GM12875 (cell line): Measurements from ENCODE around the gene LHX2.

Experiments used
- H3K4me3 ChIP-seq: one replicate; pipeline ENCODE4 v1.5.1; 2011; ENCODE audit warnings: low read depth, low read length, control low read depth
- TF ChIP-seq, protein P1 (sequence below): IDR thresholded peaks from 2 replicates; pipeline ENCODE4 v1.5.1; 2011; ENCODE audit warnings: low read depth, mild to moderate bottlenecking, control low read depth, inconsistent platforms, low read length, moderate library complexity, borderline replicate concordance; ENCODE audit not compliant: insufficient read depth

Gene LHX2

DNA sequence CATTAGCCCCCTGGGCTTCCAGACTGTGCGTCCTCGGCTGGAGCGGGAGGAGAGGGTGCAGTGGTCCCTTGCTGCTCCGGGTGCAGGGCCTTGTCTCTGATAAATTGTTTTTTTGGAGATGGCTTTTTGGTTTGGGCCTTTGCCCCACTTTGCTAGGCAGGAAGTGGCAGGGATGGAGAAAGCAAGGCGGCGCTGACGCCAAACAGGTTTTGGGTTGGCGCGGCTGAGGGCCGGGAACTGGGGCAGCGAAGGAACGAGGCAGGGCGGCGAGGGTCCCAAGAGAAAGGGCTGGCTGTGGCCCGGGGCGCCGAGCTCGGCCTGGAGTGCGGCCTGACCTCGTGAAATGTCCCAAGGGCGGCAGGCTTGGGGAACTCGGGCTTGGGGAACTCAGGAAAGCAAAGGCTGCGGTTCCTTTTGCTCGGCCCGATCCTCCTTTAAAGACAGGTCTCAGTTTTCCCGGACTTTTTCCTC, 4.1 kb downstream of the LHX2 start:
- TF ChIP-seq, protein P1, sequence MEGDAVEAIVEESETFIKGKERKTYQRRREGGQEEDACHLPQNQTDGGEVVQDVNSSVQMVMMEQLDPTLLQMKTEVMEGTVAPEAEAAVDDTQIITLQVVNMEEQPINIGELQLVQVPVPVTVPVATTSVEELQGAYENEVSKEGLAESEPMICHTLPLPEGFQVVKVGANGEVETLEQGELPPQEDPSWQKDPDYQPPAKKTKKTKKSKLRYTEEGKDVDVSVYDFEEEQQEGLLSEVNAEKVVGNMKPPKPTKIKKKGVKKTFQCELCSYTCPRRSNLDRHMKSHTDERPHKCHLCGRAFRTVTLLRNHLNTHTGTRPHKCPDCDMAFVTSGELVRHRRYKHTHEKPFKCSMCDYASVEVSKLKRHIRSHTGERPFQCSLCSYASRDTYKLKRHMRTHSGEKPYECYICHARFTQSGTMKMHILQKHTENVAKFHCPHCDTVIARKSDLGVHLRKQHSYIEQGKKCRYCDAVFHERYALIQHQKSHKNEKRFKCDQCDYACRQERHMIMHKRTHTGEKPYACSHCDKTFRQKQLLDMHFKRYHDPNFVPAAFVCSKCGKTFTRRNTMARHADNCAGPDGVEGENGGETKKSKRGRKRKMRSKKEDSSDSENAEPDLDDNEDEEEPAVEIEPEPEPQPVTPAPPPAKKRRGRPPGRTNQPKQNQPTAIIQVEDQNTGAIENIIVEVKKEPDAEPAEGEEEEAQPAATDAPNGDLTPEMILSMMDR, result no peak
- H3K4me3 ChIP-seq, result no peak overlapping the region

DNA sequence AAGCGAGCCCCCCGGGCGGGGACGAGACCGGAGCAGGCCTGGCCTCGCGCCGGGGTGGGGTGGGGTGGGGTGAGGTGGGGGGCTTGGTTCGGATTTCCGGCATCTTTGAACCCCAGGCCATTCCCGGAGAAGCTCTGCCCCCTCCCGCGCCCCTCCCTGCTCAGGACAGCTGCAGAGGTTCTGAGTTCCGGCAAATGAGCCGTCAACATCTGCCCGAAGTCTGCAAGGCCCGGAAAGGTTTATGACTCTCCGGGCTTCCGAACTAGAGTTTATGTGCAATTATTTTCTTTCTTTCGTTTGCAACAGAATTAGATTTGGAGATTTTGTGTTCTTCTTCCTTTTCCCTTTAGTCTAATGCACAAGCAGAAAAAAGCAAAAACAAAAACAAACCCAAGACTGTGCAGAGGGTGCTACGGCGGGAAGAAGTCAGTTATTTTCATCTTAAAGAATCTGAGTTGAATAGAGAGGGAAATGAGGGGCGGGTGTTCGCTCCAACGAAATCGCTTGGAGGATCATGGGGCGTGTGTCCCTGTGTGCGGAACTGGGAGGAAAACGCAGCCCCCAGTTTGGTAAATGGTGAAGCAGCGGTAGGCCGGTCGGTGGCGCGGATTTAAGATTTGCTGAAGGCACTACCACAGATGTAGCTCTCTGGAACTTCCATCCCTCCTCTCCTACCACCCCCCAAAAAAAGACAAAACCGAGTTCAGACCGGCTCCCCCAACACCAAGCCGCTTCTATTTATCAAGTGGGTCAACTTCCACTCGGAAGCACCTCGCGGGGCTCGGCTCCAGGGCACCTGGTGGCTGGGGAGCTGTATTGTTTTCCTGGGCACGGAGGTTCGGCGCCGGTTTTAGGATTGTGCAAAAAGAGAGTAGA, 4.8 kb downstream of the LHX2 start:
- TF ChIP-seq, protein P1, result no peak
- H3K4me3 ChIP-seq, result no peak overlapping the region

DNA sequence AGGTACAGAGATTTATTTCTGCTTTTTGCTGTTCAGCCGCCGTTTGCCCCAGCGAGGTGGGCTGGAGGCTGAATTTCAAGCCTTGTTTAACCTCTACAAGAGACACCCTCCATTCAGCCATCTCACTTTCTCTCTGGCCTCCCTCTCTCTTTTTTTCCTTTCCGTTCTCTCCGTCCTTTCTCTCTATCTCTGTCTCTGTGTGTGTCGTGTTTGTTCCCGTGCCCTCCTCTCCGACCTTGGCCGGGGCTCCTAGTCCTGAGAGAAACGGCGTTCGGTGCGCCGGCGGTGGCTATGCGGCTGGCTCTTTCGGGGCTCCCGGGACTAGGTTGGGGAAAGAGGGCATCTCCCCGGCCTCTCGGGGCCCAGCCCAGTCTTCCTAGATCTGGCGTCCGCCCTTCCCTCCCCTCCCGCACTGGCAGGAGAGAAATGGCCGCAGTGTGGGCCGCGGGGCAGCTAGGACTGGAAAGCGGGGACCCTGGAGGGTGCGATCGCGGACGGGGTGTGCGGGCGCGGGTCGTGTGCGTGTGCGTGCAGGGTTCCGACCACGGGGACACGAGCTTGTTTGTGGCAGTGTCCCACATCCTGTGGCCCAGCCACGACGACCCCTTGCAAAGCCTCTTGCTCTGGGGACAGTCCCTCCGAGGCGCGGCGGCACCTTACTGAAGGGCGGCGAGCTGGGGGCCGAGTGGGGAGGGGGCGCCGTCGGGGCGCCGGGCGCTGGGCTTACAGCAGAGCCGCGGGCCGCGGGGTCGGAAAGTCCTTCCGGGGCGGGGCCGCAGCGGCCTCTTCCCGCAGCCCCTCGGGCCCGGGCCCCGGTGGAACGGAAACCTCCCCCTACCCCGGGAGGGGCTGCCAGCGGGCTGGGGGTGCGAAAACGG, 5.7 kb downstream of the LHX2 start:
- H3K4me3 ChIP-seq, result peak overlapping the region; percentile 6
- TF ChIP-seq, protein P1, result no peak

DNA sequence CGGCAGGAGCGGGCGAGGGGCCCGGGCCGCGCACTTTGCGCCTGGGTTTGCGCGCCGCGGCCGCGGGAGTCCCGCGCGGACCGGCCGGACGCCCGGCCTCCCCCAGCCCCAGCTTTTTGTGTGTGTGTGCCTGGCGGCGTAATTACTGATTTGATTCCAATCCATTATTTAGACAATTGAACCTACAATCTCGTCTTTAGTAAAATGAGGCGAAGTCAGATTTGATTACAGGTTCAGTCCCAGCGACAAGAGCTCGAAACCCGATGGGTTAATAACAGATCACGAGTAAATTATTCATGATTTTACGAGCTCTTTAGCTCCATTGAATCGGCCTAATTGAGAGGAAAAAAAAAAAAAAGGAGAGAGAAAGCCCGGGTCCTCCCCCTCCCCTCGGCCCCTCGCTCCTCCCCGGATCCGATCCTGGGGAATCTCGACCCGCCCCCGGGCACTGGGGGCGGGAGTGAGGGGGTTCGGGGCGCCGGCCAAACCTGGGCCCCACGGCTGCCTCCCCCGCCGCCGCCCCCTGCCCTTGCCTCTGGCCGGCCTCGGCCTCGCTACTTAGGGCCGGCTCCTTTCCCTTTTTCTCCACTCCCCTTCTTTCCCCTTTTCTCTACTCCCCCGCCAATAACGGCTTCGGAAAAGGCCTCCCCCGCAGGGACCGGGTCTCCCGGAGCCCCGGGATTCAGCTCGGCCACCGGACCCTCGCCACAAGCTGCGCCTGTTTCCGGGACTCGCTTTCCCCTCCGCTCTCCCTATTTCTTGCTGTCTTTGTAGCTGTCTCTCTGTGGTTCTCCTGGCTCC, 6.6 kb downstream of the LHX2 start:
- TF ChIP-seq, protein P1, result no peak
- H3K4me3 ChIP-seq, result no peak overlapping the region

DNA sequence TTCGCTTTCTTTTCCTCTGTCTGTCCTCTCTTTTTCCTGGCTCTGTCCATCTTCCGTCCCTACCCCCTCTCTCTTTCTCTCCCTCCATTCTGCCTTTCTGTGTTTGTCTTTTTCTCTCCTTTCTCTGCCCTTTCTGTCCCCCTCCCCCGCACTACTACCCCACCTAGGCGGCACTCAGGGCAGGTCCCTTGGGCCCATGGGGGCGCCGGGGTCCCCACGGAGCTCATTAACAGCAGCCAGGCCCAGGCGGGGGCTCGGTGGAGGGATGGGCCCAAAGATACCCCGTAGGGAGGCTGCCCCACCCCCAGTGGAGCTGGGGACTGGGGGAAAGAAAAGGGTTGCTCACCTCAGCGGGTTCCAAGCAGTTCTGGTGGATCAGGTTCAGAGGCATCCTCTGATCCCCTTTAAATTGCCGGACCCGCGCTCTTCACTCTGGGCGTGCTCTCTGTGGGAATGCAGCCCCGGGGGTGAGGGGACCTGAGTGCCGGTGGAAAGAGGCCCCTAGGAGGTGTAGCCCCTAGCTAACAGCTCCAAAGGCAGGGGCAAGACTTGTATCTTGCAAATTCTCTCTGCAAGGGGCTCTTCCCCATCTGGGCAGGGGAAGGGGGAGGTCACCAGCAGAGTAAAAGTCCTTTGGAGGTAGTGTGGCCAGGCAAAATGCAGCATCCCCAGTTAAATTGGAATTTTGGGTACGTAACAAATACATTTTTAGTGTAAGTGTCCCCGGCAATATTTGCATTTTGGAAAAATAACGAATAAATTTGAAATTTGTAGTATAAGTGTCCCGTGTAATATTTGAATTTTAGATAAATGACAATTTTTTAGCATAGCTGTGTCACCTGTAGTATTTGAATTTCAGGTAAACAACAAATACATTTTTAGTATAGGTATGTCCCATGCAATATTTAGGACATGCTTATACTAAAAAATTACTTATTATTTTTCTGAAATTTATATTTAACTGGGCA, 7.4 kb downstream of the LHX2 start:
- TF ChIP-seq, protein P1, result no peak

More for the DNA sequence above, 7.4 kb downstream of the LHX2 start:
- no peak overlapping the region for H3K4me3 ChIP-seq
